GM12878 (cell line): ENCODE measurements around the gene RPL26. TPM values are rescaled to one million over a fixed set of nuclear protein-coding genes. Genes with fewer than 3 reads are reported as not detected.
A peak's percentile ranks its signal among the peaks of the same experiment; 100 is the strongest.

ENCODE experiments used
- ATAC-seq: fragments of 200-7000 bp; cut with Tn5 transposase; 3 replicates; pipeline ENCODE4 v1.9.1; 2020; ENCODE audit warnings: mild to moderate bottlenecking, moderate library complexity
- BruUV-seq: library from RNA; stranded (reverse); fragments of 400-500 nt; replicated peaks from 2 replicates; lab custom pipeline; 2021; lab: Mats Ljungman, UMichigan
- CTCF ChIA-PET: fragments of 300-600 bp; sonication (Branson Sonifier 250); formaldehyde crosslinking; extraction: SDS; loops from one replicate; lab custom pipeline; 2021; ENCODE audit warnings: inconsistent platforms; lab: Yijun Ruan, JAX
- POLR2A ChIA-PET: fragments of 350-600 bp; formaldehyde crosslinking; extraction: SDS; loops from one replicate; lab custom pipeline; 2021; ENCODE audit warnings: inconsistent platforms; lab: Charles Lee
- RAD21 ChIA-PET: fragments of 300-600 bp; sonication (Branson Sonifier 250); formaldehyde crosslinking; loops from one replicate; lab custom pipeline; 2023; ENCODE audit warnings: antibody characterized with exemption; ENCODE audit not compliant: unreplicated experiment; lab: Charles Lee
- SMC1A ChIA-PET: fragments of 300-600 bp; sonication (Branson Sonifier 250); formaldehyde crosslinking; loops from one replicate; lab custom pipeline; 2023; ENCODE audit not compliant: unreplicated experiment, uncharacterized antibody; lab: Charles Lee
- DNase-seq: peaks from one replicate; pipeline ENCODE4 v3.0.0-alpha.2; 2011; ENCODE audit warnings: low read depth, low spot score
- FAIRE-seq: peaks from 3 replicates; lab custom pipeline; 2011; peaks lifted over from hg19 to GRCh38; lab: Jason Lieb, UNC
- H2AFZ ChIP-seq: 2 replicates; pipeline ENCODE4 v1.6.0; 2011; ENCODE audit warnings: low read depth, low read length, control low read depth; ENCODE audit not compliant: control insufficient read depth
- H3K27ac ChIP-seq: 2 replicates; pipeline ENCODE4 v1.5.1; 2011; ENCODE audit warnings: control low read depth; ENCODE audit not compliant: control insufficient read depth, insufficient read depth
- H3K27me3 ChIP-seq, 2 experiments: replicated peaks in 1 of 2; 2 replicates each; pipeline versions ENCODE4 v1.6.0 to v1.6.1; 2011; ENCODE audit warnings: low read length in 1 of 2; ENCODE audit not compliant: control insufficient read depth in 2 of 2, insufficient read depth in 2 of 2
- H3K36me3 ChIP-seq, 2 experiments: 2 replicates each; pipeline ENCODE4 v1.5.1; 2011; ENCODE audit warnings: low read length in 1 of 2; ENCODE audit not compliant: control insufficient read depth in 2 of 2, insufficient read depth in 2 of 2
- H3K4me1 ChIP-seq: 2 replicates; pipeline ENCODE4 v1.6.1; 2011; ENCODE audit warnings: mild to moderate bottlenecking, low read length, moderate library complexity, mixed read lengths; ENCODE audit not compliant: control insufficient read depth, insufficient read depth
- H3K4me2 ChIP-seq: 2 replicates; pipeline ENCODE4 v1.6.0; 2011; ENCODE audit warnings: control low read depth; ENCODE audit not compliant: control insufficient read depth, insufficient read depth
- H3K4me3 ChIP-seq: fragments of 200-600 bp; sonication (generic); 2 replicates; pipeline ENCODE4 v1.5.1; 2016
- H3K79me2 ChIP-seq: 2 replicates; pipeline ENCODE4 v1.6.0; 2011; ENCODE audit warnings: low read length; ENCODE audit not compliant: control insufficient read depth, insufficient read depth
- H3K9ac ChIP-seq: 2 replicates; pipeline ENCODE4 v1.8.0; 2011; ENCODE audit warnings: low read length, control low read depth, mixed read lengths; ENCODE audit not compliant: control insufficient read depth, insufficient read depth
- H3K9me3 ChIP-seq: replicated peaks from 3 replicates; pipeline ENCODE4 v1.5.1; 2011; ENCODE audit warnings: mild to moderate bottlenecking, low read length; ENCODE audit not compliant: control insufficient read depth, insufficient read depth
- H4K20me1 ChIP-seq: 2 replicates; pipeline ENCODE4 v1.6.0; 2011; ENCODE audit not compliant: control insufficient read depth, insufficient read depth
- CREB1 ChIP-seq: IDR thresholded peaks from 2 replicates; pipeline ENCODE4 v1.6.1; 2012; ENCODE audit warnings: low read depth, mild to moderate bottlenecking, inconsistent platforms
- SUPT20H ChIP-seq: IDR thresholded peaks from 2 replicates; pipeline ENCODE4 v1.6.1; 2011; ENCODE audit warnings: low read depth, mild to moderate bottlenecking, low read length, moderate library complexity, borderline replicate concordance; ENCODE audit not compliant: control insufficient read depth
- ZNF207 ChIP-seq: fragments of 450-650 bp; IDR thresholded peaks from 2 replicates; pipeline ENCODE4 v1.6.1; 2014; ENCODE audit warnings: antibody characterized with exemption, mild to moderate bottlenecking, borderline replicate concordance
- WGBS: methylation state at CpG from one replicate; pipeline ENCODE4 v1.1.6; 2016; ENCODE audit warnings: low lambda C conversion rate; ENCODE audit not compliant: insufficient replicate concordance, insufficient coverage; ENCODE audit errors: missing lambda C conversion rate; 5-methylcytosine and 5-hydroxymethylcytosine counted together
- in situ Hi-C: fragments of 300-500 bp; cut with MboI; formaldehyde crosslinking; loops from 9 replicates; pipeline ENCODE4 v1.14.3; 2018; ENCODE audit warnings: mixed read lengths
- intact Hi-C: fragments of 100-400 bp; cut with micrococcal nuclease; formaldehyde crosslinking; loops from one replicate; pipeline ENCODE4 v1.14.2; 2022; ENCODE audit not compliant: unreplicated experiment
- polyA plus RNA-seq, 11 experiments: library from polyadenylated mRNA; depleted of rRNA in 4 of 11; unstranded in 6 of 11; stranded (reverse) in 5 of 11; fragments of >200 nt; fragmentation: Nextera tagmentation in 4 of 11; fragmentation: Illumina TruSeq in 1 of 11; extraction: Ambion mirVana in 4 of 11; extraction: Trizol in 1 of 11; gene quantifications; 1 replicate in 1 of 11; 2 replicates in 10 of 11; pipeline versions ENCODE4 v1.2.1 to v1.2.3, GENCODE V29; 2011 to 2016; ENCODE audit warnings: inconsistent platforms in 2 of 11, missing spikeins in 2 of 11, low read depth in 1 of 11
- total RNA-seq, 4 experiments: library from RNA; depleted of rRNA in 3 of 4; stranded (reverse); fragments of >200 nt in 3 of 4; fragmentation: Illumina TruSeq in 1 of 4; extraction: Trizol in 1 of 4; gene quantifications; 2 replicates each; pipeline versions ENCODE4 v1.2.1 to v1.2.3, GENCODE V29; 2013 to 2021

The RPL26 gene
- total and polyA plus RNA-seq, 10 of the 15 experiments (the other 5 are each of a cell fraction or from before 2014, with no cell fraction given) = 1,451 to 9,244 (median 4,326) TPM

GRCh38 chr17:8393470-8394231, 10.7 kb upstream of the RPL26 start:
- FAIRE-seq = no peak
- RAD21 ChIA-PET = interaction anchor here (1.1 kb wide), 1 partner anchor 17 kb away, joined by 3 read pairs; no protein-coding TSS in a partner anchor
- ATAC-seq = no peak
- no peaks in the 10 kb centered on the region for H4K20me1 ChIP-seq
- no peaks in the 10 kb centered on the region for H3K9me3 ChIP-seq
- no peak for TF ChIP-seq SUPT20H
- peak; percentile 44; the same call in 1 of the 2 replicates for TF ChIP-seq CREB1
- TF ChIP-seq, all 136 proteins: peak for 1
- no TSS peak for BruUV-seq
- no peak overlapping the region for H3K4me3 ChIP-seq
- no peak for DNase-seq
- H3K79me2 ChIP-seq = no peaks in the 10 kb centered on the region
- intact Hi-C loops (no loop called here), in situ Hi-C loops (no loop called here)
- H3K9ac ChIP-seq = no peak overlapping the region
- SMC1A ChIA-PET = no interaction called here
- H2AFZ ChIP-seq = peak overlapping the region; percentile 31
- 50% methylated on average over 8 of the region's 8 CpGs for WGBS
- H3K27me3 ChIP-seq = peaks cover 0 to 2% of the 10 kb centered on the region in 2 experiments; a peak in 1 of 4 replicates
- H3K36me3 ChIP-seq = no peaks in the 10 kb centered on the region
- H3K27ac ChIP-seq = no peak overlapping the region
- POLR2A ChIA-PET = no interaction called here
- CTCF ChIA-PET = interaction anchor here (0.6 to 0.7 kb wide), 2 partner anchors 16 to 93 kb away, joined by 3 to 6 read pairs; no protein-coding TSS in a partner anchor
- no peaks in the 10 kb centered on the region for H3K4me1 ChIP-seq
- H3K4me2 ChIP-seq = no peak overlapping the region

- no peak for DNase-seq
- Histone ChIP-seq H4K20me1 (no peaks in the 10 kb centered on the region), H3K79me2 (no peaks in the 10 kb centered on the region), H3K4me1 (no peaks in the 10 kb centered on the region), H3K9me3 (no peaks in the 10 kb centered on the region), H3K4me2 (no peak overlapping the region), H3K4me3 (no peak overlapping the region), H3K9ac (no peak overlapping the region)
- ChIA-PET POLR2A (no interaction called here), CTCF (no interaction called here)
- no peak for ATAC-seq
- BruUV-seq = no TSS peak
- in situ Hi-C loops = no loop called here
- WGBS = 84% methylated on average over 46 of the region's 46 CpGs
- no peak for TF ChIP-seq ZNF207
- TF ChIP-seq, all 136 proteins: peak for 0
- peaks cover 0 to under 1% of the 10 kb centered on the region in 2 experiments; a peak in 1 of 4 replicates for H3K27me3 ChIP-seq
- no peak overlapping the region for H3K27ac ChIP-seq
- no peak overlapping the region for H2AFZ ChIP-seq
- intact Hi-C loops = no loop called here
- no peak for FAIRE-seq
- no peaks in the 10 kb centered on the region for H3K36me3 ChIP-seq
- SMC1A ChIA-PET = no interaction called here
- RAD21 ChIA-PET = no interaction called here
Observed at GRCh38 chr17:8392674-8393469, 9.9 kb upstream of the RPL26 start.
